GM23338 (cell line): ENCODE data around the gene UROS. TPM values are rescaled to one million over a fixed set of nuclear protein-coding genes. Genes with fewer than 3 reads are reported as not detected.

ENCODE experiments used
- ATAC-seq: fragments of 200-7000 bp; cut with Tn5 transposase; 3 replicates; pipeline ENCODE4 v1.9.1; 2020
- DNase-seq: peaks from one replicate; pipeline ENCODE4 v3.0.0-alpha.2; 2015; ENCODE audit warnings: low spot score
- H2AFZ ChIP-seq: fragments of 200-600 bp; sonication (generic); 2 replicates; pipeline ENCODE4 v1.8.0; 2016; ENCODE audit warnings: antibody characterized with exemption, mild to moderate bottlenecking, moderate library complexity
- H3F3A ChIP-seq: fragments of 200-600 bp; sonication (generic); replicated peaks from 2 replicates; pipeline ENCODE4 v1.8.0; 2017; ENCODE audit warnings: antibody characterized with exemption, mixed run types, low read depth
- H3K27ac ChIP-seq: fragments of 200-600 bp; sonication (generic); 2 replicates; pipeline ENCODE4 v1.6.1; 2016; ENCODE audit warnings: low read depth
- H3K27me3 ChIP-seq: fragments of 200-600 bp; sonication (generic); 2 replicates; pipeline ENCODE4 v1.8.0; 2016; ENCODE audit warnings: mild to moderate bottlenecking, mixed run types, moderate library complexity; ENCODE audit not compliant: insufficient read depth
- H3K36me3 ChIP-seq: fragments of 200-600 bp; sonication (generic); 2 replicates; pipeline ENCODE4 v1.8.0; 2016; ENCODE audit warnings: mild to moderate bottlenecking; ENCODE audit not compliant: insufficient read depth
- H3K4me1 ChIP-seq: fragments of 200-600 bp; sonication (generic); 2 replicates; pipeline ENCODE4 v1.8.0; 2016; ENCODE audit warnings: mild to moderate bottlenecking, moderate library complexity; ENCODE audit not compliant: insufficient read depth
- H3K4me2 ChIP-seq: fragments of 200-600 bp; sonication (generic); 2 replicates; pipeline ENCODE4 v1.7.1; 2017; ENCODE audit warnings: mixed run types
- H3K4me3 ChIP-seq: fragments of 200-600 bp; sonication (generic); 2 replicates; pipeline ENCODE4 v1.6.1; 2016; ENCODE audit warnings: mixed run types
- H3K79me2 ChIP-seq: fragments of 200-600 bp; sonication (generic); replicated peaks from 2 replicates; pipeline ENCODE4 v1.8.0; 2017; ENCODE audit warnings: mild to moderate bottlenecking; ENCODE audit not compliant: insufficient read depth
- H3K9me2 ChIP-seq: fragments of 200-600 bp; sonication (generic); 2 replicates; pipeline ENCODE4 v1.8.0; 2017; ENCODE audit not compliant: insufficient read depth
- H4K20me1 ChIP-seq: fragments of 200-600 bp; sonication (generic); replicated peaks from 2 replicates; pipeline ENCODE4 v1.8.0; 2017; ENCODE audit warnings: mild to moderate bottlenecking; ENCODE audit not compliant: insufficient read depth
- H3K27ac Mint-ChIP-seq: 2 replicates; pipeline ENCODE4 v1.8.0; 2020; ENCODE audit warnings: inconsistent platforms, mild to moderate bottlenecking, moderate library complexity, mixed read lengths
- H3K27me3 Mint-ChIP-seq: 3 replicates; pipeline ENCODE4 v1.8.0; 2022; ENCODE audit warnings: low read depth, mild to moderate bottlenecking, moderate library complexity, mixed read lengths, inconsistent platforms; ENCODE audit not compliant: insufficient read depth, poor library complexity
- H3K36me3 Mint-ChIP-seq: 3 replicates; pipeline ENCODE4 v1.8.0; 2021; ENCODE audit warnings: low read depth, mild to moderate bottlenecking, inconsistent platforms, moderate library complexity, mixed read lengths
- H3K4me1 Mint-ChIP-seq: 3 replicates; pipeline ENCODE4 v1.8.0; 2020; ENCODE audit warnings: mild to moderate bottlenecking, inconsistent platforms, mixed read lengths
- H3K4me3 Mint-ChIP-seq: 3 replicates; pipeline ENCODE4 v1.8.0; 2021; ENCODE audit warnings: moderate library complexity, mild to moderate bottlenecking, inconsistent platforms, mixed read lengths
- H3K9me3 Mint-ChIP-seq: 3 replicates; pipeline ENCODE4 v1.8.0; 2020; ENCODE audit warnings: moderate library complexity, mild to moderate bottlenecking, inconsistent platforms, mixed read lengths
- ETS1 ChIP-seq: IDR thresholded peaks from 2 replicates; pipeline ENCODE4 v1.6.1; 2016; ENCODE audit warnings: antibody characterized with exemption
- JUNB ChIP-seq: IDR thresholded peaks from one replicate; pipeline ENCODE4 v1.6.1; 2016; ENCODE audit warnings: antibody characterized with exemption; ENCODE audit not compliant: unreplicated experiment
- POLR2AphosphoS5 ChIP-seq: IDR thresholded peaks from 2 replicates; pipeline ENCODE4 v1.6.1; 2016; ENCODE audit warnings: antibody characterized with exemption, low read depth
- REST ChIP-seq: IDR thresholded peaks from one replicate; pipeline ENCODE4 v1.6.1; 2018; ENCODE audit warnings: antibody characterized with exemption; ENCODE audit not compliant: unreplicated experiment
- ZNF114 ChIP-seq: fragments of 250-450 bp; sonication (Bioruptor Pico); IDR thresholded peaks from 2 replicates; pipeline ENCODE4 v1.5.0; 2020; ENCODE audit warnings: mild to moderate bottlenecking, moderate library complexity
- ZNF331 ChIP-seq: fragments of 250-450 bp; sonication (Bioruptor Pico); IDR thresholded peaks from 2 replicates; pipeline ENCODE4 v1.5.0; 2020; ENCODE audit warnings: low read depth, mild to moderate bottlenecking, moderate library complexity
- ZNF462 ChIP-seq: fragments of 250-450 bp; sonication (Bioruptor Pico); IDR thresholded peaks from 2 replicates; pipeline ENCODE4 v1.5.0; 2020; ENCODE audit warnings: mild to moderate bottlenecking, moderate library complexity
- polyA plus RNA-seq: library from polyadenylated mRNA; unstranded; fragments of >200 nt; fragmentation: Nextera tagmentation; extraction: Ambion mirVana; gene quantifications from 2 replicates; pipeline ENCODE4 v1.2.1, GENCODE V29; 2016
- total RNA-seq: library from RNA; depleted of rRNA; stranded (reverse); fragments of >200 nt; shearing (Covaris generic); gene quantifications from 2 replicates; pipeline ENCODE4 v1.2.3, GENCODE V29; 2014

Gene UROS
- total and polyA plus RNA-seq, 2 experiments from 2014 or later, result 41.3 to 43.4 TPM

- no peaks in the 10 kb centered on the region for H3K9me3 Mint-ChIP-seq
- H3K79me2 ChIP-seq, result peaks cover 47% of the 10 kb centered on the region
- H3K27ac ChIP-seq, result no peak overlapping the region
- H3K27ac Mint-ChIP-seq, result no peak overlapping the region
- peaks cover 53% of the 10 kb centered on the region for H3K36me3 ChIP-seq
- no peaks in the 10 kb centered on the region for H3K27me3 ChIP-seq
- no peak overlapping the region for H3K4me2 ChIP-seq
- no peaks in the 10 kb centered on the region; the same call in 2 of the 3 replicates for H3K4me1 Mint-ChIP-seq
- peaks cover 10% of the 10 kb centered on the region for H3K4me1 ChIP-seq
- peaks cover 55% of the 10 kb centered on the region for H4K20me1 ChIP-seq
- no peak for ATAC-seq
- no peak overlapping the region for H3K4me3 Mint-ChIP-seq
- TF ChIP-seq POLR2AphosphoS5, result no peak
- TF ChIP-seq JUNB, result no peak
- TF ChIP-seq REST, result no peak
- TF ChIP-seq ZNF462 (CRISPR knock-in tag), result no peak
- no peak for TF ChIP-seq ZNF331 (CRISPR knock-in tag)
- TF ChIP-seq ETS1, result no peak
- TF ChIP-seq ZNF114 (CRISPR knock-in tag), result no peak
- DNase-seq, result no peak
- H3K36me3 Mint-ChIP-seq, result peaks cover 70% of the 10 kb centered on the region
- peaks cover 2% of the 10 kb centered on the region for H3K27me3 Mint-ChIP-seq
- no peaks in the 10 kb centered on the region for H3F3A ChIP-seq
- H2AFZ ChIP-seq, result no peak overlapping the region
- no peaks in the 10 kb centered on the region for H3K9me2 ChIP-seq
- no peak overlapping the region for H3K4me3 ChIP-seq
Observed at GRCh38 chr10:125828311-125828710, 5.3 kb upstream of the UROS start.
